ENCODE measurements around the gene CYP2S1. TPM values are rescaled to one million over a fixed set of nuclear protein-coding genes. Genes with fewer than 3 reads are reported as not detected.

Gene CYP2S1
- total RNA-seq, 1 donor from 2014 or later = not detected

GRCh38 chr19:41238244-41238643, 45.2 kb downstream of the CYP2S1 start:
- DNase-seq (no peak), ATAC-seq (ENCODE audit: low read depth) (no peak)
- no peak overlapping the region for H3K4me3 Mint-ChIP-seq
- intact Hi-C loops (cut with micrococcal nuclease) = no loop called here
- POLR2A ChIA-PET = no interaction called here
- H3K27me3 Mint-ChIP-seq = peaks cover 16% of the 10 kb centered on the region
- H3K36me3 Mint-ChIP-seq (ENCODE audit: low read depth) = no peaks in the 10 kb centered on the region
- H3K4me1 Mint-ChIP-seq = no peaks in the 10 kb centered on the region
- TF ChIP-seq CTCF (IDR thresholded peaks at IDR 0.05) = no peak
- H3K27ac Mint-ChIP-seq = no peak overlapping the region
- CTCF ChIA-PET = no interaction called here
- H3K9me3 Mint-ChIP-seq = no peaks in the 10 kb centered on the region

GRCh38 chr19:41239363-41239762, 46.3 kb downstream of the CYP2S1 start:
- CTCF ChIA-PET = no interaction called here
- Mint-ChIP-seq H3K27ac (no peak overlapping the region), H3K36me3 (ENCODE audit: low read depth) (no peaks in the 10 kb centered on the region), H3K9me3 (no peaks in the 10 kb centered on the region), H3K4me3 (no peak overlapping the region), H3K4me1 (no peaks in the 10 kb centered on the region), H3K27me3 (peaks cover 16% of the 10 kb centered on the region)
- POLR2A ChIA-PET = no interaction called here
- intact Hi-C loops (cut with micrococcal nuclease) = no loop called here
- no peak for TF ChIP-seq CTCF (IDR thresholded peaks at IDR 0.05)
- no peak for ATAC-seq (ENCODE audit: low read depth)
- no peak for DNase-seq

- ATAC-seq (ENCODE audit: low read depth) (no peak), DNase-seq (no peak)
- H3K4me3 Mint-ChIP-seq = no peak overlapping the region
- no peak for TF ChIP-seq CTCF (IDR thresholded peaks at IDR 0.05)
- H3K4me1 Mint-ChIP-seq = no peaks in the 10 kb centered on the region
- ChIA-PET CTCF (no interaction called here), POLR2A (no interaction called here)
- H3K9me3 Mint-ChIP-seq = no peaks in the 10 kb centered on the region
- intact Hi-C loops (cut with micrococcal nuclease) = no loop called here
- peaks cover 16% of the 10 kb centered on the region for H3K27me3 Mint-ChIP-seq
- no peak overlapping the region for H3K27ac Mint-ChIP-seq
- H3K36me3 Mint-ChIP-seq (ENCODE audit: low read depth) = no peaks in the 10 kb centered on the region
Measured at GRCh38 chr19:41239961-41240574, 47.0 kb downstream of the CYP2S1 start.

- no peak for TF ChIP-seq CTCF (IDR thresholded peaks at IDR 0.05)
- H3K4me1 Mint-ChIP-seq = no peaks in the 10 kb centered on the region
- no peak for DNase-seq
- ChIA-PET CTCF (no interaction called here), POLR2A (no interaction called here)
- H3K27me3 Mint-ChIP-seq = peaks cover 16% of the 10 kb centered on the region
- no peak overlapping the region for H3K4me3 Mint-ChIP-seq
- no peak for ATAC-seq (ENCODE audit: low read depth)
- intact Hi-C loops (cut with micrococcal nuclease) = no loop called here
- no peaks in the 10 kb centered on the region for H3K36me3 Mint-ChIP-seq (ENCODE audit: low read depth)
- no peak overlapping the region for H3K27ac Mint-ChIP-seq
- no peaks in the 10 kb centered on the region for H3K9me3 Mint-ChIP-seq
Measured at GRCh38 chr19:41241859-41242258, 48.8 kb downstream of the CYP2S1 start.

GRCh38 chr19:41244117-41244516, 51.1 kb downstream of the CYP2S1 start:
- CTCF ChIA-PET = no interaction called here
- POLR2A ChIA-PET = no interaction called here
- H3K4me1 Mint-ChIP-seq = no peaks in the 10 kb centered on the region
- peaks cover 6% of the 10 kb centered on the region for H3K27me3 Mint-ChIP-seq
- no peak overlapping the region for H3K27ac Mint-ChIP-seq
- no peaks in the 10 kb centered on the region for H3K9me3 Mint-ChIP-seq
- TF ChIP-seq CTCF (IDR thresholded peaks at IDR 0.05) = no peak
- DNase-seq (no peak), ATAC-seq (ENCODE audit: low read depth) (no peak)
- H3K4me3 Mint-ChIP-seq = no peak overlapping the region
- no peaks in the 10 kb centered on the region for H3K36me3 Mint-ChIP-seq (ENCODE audit: low read depth)
- intact Hi-C loops (cut with micrococcal nuclease) = no loop called here
